22Rv1 (cell line): Measurements from ENCODE around the gene PTMA.
A peak's percentile ranks its signal among the peaks of the same experiment; 100 is the strongest.

Experiments used
- ZFX ChIP-seq: fragments of 450-650 bp; IDR thresholded peaks from 2 replicates; pipeline ENCODE4 v1.6.1; 2017; ENCODE audit warnings: antibody characterized with exemption, borderline replicate concordance
- TF ChIP-seq, protein P1 (sequence below): fragments of 450-650 bp; IDR thresholded peaks from 2 replicates; pipeline ENCODE4 v1.5.1; 2017; ENCODE audit warnings: mild to moderate bottlenecking

DNA sequence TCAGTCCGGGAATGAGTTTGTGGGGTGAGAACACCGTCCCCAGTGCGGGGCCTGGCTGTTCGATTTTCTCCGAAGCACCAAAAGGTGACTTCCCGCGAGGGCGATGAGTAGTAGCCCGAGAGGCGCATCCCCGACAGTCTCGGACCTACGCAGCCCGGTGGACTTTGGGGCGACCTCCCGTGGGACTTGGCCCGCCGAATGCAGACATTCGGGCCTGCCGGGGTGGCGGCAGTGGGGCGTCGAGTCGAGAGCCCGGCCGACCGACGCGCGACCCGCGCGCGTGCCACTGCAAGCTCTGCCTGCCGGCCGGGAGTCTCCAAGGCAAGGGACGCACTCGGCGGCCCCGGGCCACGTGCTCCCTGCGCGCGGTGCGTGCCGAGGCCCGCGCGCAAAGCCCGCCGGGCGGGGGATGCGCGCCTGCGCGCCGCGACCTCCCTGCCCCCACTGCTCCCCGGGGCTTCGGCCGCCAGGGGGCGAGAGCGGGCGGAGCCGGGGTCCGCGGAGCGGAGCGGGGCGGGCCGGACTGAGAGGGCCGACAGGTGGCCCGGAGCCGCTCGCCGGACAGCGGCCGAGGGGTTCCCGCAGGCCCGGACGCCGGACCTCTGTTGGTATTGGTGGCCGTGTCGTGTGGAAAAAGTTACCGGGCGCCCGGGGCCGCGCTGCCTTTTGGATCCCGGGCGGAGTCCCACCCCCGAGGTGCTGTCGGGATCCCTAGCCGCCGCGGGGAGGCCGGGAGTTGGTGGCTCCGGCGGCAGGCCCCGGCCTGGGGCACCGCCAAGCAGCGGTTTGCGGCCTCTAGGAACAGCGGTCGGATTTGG is 1.9 kb downstream of the PTMA start:
- TF ChIP-seq, protein P1, sequence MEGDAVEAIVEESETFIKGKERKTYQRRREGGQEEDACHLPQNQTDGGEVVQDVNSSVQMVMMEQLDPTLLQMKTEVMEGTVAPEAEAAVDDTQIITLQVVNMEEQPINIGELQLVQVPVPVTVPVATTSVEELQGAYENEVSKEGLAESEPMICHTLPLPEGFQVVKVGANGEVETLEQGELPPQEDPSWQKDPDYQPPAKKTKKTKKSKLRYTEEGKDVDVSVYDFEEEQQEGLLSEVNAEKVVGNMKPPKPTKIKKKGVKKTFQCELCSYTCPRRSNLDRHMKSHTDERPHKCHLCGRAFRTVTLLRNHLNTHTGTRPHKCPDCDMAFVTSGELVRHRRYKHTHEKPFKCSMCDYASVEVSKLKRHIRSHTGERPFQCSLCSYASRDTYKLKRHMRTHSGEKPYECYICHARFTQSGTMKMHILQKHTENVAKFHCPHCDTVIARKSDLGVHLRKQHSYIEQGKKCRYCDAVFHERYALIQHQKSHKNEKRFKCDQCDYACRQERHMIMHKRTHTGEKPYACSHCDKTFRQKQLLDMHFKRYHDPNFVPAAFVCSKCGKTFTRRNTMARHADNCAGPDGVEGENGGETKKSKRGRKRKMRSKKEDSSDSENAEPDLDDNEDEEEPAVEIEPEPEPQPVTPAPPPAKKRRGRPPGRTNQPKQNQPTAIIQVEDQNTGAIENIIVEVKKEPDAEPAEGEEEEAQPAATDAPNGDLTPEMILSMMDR: peak; percentile 96
- TF ChIP-seq ZFX: no peak
